Colonic mucosa (tissue), 4 donors: ENCODE results near the gene IFRD2. TPM values are rescaled to one million over a fixed set of nuclear protein-coding genes. Genes with fewer than 3 reads are reported as not detected.

Experiments
- DNase-seq: peaks from one replicate; pipeline ENCODE4 v3.0.0-alpha.2; 2020
- H3K27ac ChIP-seq: fragments of 200-600 bp; one replicate; pipeline ENCODE4 v1.8.0; 2021
- H3K27me3 ChIP-seq: fragments of 200-600 bp; one replicate; pipeline ENCODE4 v1.8.0; 2021
- H3K36me3 ChIP-seq: fragments of 200-600 bp; one replicate; pipeline ENCODE4 v1.8.0; 2021
- H3K4me1 ChIP-seq: fragments of 200-600 bp; one replicate; pipeline ENCODE4 v1.8.0; 2021; ENCODE audit warnings: mild to moderate bottlenecking
- H3K4me3 ChIP-seq: fragments of 200-600 bp; one replicate; pipeline ENCODE4 v1.8.0; 2021
- H3K9ac ChIP-seq, 2 donors: one replicate each; pipeline ENCODE4 v1.7.0; 2013; ENCODE audit warnings: control low read depth in 2 of 2, low read depth in 2 of 2, low read length in 2 of 2
- H3K9me3 ChIP-seq: fragments of 200-600 bp; one replicate; pipeline ENCODE4 v1.8.0; 2021
- CTCF ChIP-seq: fragments of 200-600 bp; IDR thresholded peaks from one replicate; pipeline ENCODE4 v1.8.0; 2022; ENCODE audit warnings: antibody characterized with exemption, mild to moderate bottlenecking
- intact Hi-C: fragments of 100-400 bp; cut with DNase I; formaldehyde crosslinking; loops from one replicate; pipeline ENCODE4 v1.14.1; 2022
- total RNA-seq, 2 donors: library from RNA; stranded (reverse); fragmentation: NEBNext Ultra II Directional in 1 of 2; extraction: Animal tissue kit (Norgen Biotek cat#: 25700) in 1 of 2; gene quantifications; one replicate each; pipeline ENCODE4 v1.2.1, GENCODE V29; 2021
- donor health status: healthy.
- donor health status: DM: no; HTN: no; CAD: no.
- donor health status: DM: no; HTN: no; CAD: no.

IFRD2 gene
- total RNA-seq, 2 donors from 2014 or later = 52.8 to 129 TPM

- Histone ChIP-seq H3K9me3 (no peaks in the 10 kb centered on the region), H3K4me1 (peaks cover 15% of the 10 kb centered on the region), H3K27ac (peak overlapping the region; percentile 22), H3K27me3 (no peaks in the 10 kb centered on the region), H3K9ac (peak overlapping the region in 1 of 2 donors; percentile 52), H3K4me3 (peak overlapping the region; percentile 4), H3K36me3 (no peaks in the 10 kb centered on the region)
- intact Hi-C loops = no loop called here
- no peak for DNase-seq
- TF ChIP-seq CTCF = no peak
Measured at GRCh38 chr3:50302095-50303012, 10.1 kb upstream of the IFRD2 start.

DNA sequence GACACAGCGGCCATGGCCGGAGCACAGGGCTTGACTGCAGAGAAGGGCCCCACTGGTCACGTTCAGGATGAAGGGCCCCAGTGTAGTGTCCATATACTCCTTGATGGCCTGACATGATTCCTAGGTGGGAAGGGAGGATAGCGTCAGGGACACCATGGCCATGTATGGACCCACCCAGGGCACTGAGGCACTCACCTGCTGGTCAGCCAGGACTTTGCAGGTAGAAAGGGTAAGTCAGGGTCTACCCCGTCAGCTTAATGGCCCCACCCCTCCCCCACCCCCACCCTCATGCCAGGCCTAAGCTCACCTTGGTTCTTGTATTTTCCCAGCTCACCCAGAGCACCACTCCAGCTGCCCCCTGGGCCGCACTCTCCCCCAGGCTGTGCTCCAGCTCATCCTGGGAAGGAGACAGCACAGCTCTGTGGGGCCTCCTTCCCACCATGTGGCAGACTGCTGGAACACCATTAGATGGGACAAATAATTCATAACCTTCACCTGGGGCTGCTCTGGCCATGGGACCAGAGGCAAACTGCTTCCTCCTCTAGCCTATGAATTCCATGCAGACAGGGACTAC is 8.5 kb upstream of the IFRD2 start:
- intact Hi-C loops = no loop called here
- Histone ChIP-seq H3K27me3 (no peaks in the 10 kb centered on the region), H3K4me3 (peak overlapping the region; percentile 47), H3K27ac (peak overlapping the region; percentile 91), H3K4me1 (peaks cover 15% of the 10 kb centered on the region), H3K9ac (peak overlapping the region; percentile 28 to 89), H3K9me3 (no peaks in the 10 kb centered on the region), H3K36me3 (no peaks in the 10 kb centered on the region)
- no peak for DNase-seq
- no peak for TF ChIP-seq CTCF

DNA sequence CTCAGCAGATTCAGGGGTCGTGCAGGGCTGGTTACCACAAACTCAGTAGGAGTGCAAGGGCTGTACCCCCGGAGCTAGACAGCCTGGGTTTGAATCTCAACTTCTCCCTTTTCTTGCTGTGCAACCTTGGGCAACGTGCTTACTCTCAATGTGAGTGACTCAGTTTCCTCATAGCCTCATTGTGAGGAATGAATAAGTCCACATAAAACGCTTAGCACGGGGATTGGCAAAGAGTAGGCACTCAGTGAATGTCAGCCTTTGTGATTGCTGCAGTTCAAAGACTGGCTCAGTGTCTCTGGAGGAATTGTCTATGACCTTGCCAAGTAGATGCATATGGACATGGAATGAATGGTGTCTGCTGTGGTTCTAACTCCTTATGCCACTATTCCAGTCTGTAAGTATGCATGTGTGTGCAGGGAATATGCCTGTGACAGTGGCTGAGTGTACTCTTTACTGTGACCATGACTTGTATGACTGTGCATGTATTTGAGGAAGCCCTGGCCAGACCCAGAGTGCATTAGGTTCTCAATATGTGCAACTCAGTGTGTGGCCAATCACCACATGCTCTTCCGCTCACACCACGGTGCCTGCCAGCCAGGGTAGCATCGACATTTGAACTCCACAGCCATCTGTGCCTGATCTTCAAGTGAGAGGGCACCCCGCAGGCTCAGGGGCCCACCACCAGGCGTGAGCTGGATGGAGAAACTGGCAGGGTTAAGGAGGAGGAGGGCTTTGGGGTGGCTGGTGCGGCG is 7.9 kb upstream of the IFRD2 start:
- intact Hi-C loops = no loop called here
- Histone ChIP-seq H3K9me3 (no peaks in the 10 kb centered on the region), H3K36me3 (no peaks in the 10 kb centered on the region), H3K27ac (peak overlapping the region; percentile 91), H3K9ac (peak overlapping the region; percentile 28 to 89), H3K4me3 (peak overlapping the region; percentile 47), H3K4me1 (peaks cover 15% of the 10 kb centered on the region), H3K27me3 (no peaks in the 10 kb centered on the region)
- peak; percentile 36 for DNase-seq
- TF ChIP-seq CTCF = no peak

DNA sequence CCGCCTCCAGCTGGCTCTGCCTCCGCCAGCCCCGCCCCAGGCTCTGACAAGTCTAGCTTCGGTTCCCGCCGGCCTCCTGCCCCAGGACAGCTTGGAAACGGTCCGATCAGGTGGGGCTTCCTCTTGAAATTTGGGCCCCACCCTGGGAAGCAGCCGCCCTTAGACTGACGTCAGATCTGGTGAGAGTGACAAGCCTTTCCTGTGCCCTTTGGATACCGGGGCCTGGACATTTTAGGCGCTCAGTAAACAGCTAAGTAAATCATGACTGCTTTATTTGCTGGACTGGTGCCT is 7.4 kb upstream of the IFRD2 start:
- H3K4me1 ChIP-seq = peaks cover 15% of the 10 kb centered on the region
- peak overlapping the region; percentile 47 for H3K4me3 ChIP-seq
- intact Hi-C loops = no loop called here
- DNase-seq = no peak
- TF ChIP-seq CTCF = no peak
- no peaks in the 10 kb centered on the region for H3K27me3 ChIP-seq
- no peaks in the 10 kb centered on the region for H3K36me3 ChIP-seq
- no peaks in the 10 kb centered on the region for H3K9me3 ChIP-seq
- peak overlapping the region; percentile 91 for H3K27ac ChIP-seq
- H3K9ac ChIP-seq = peak overlapping the region; percentile 5 to 89

- Histone ChIP-seq H3K27ac (peak within 1 kb of the TSS; percentile 91), H3K36me3 (no peaks in the 10 kb centered on the region), H3K4me3 (peak within 1 kb of the TSS; percentile 47), H3K9ac (peak within 1 kb of the TSS; percentile 91 to 97), H3K27me3 (no peaks in the 10 kb centered on the region), H3K4me1 (peaks cover 15% of the 10 kb centered on the region), H3K9me3 (no peaks in the 10 kb centered on the region)
- peak; percentile 100 for DNase-seq
- TF ChIP-seq CTCF = peak; percentile 25
- intact Hi-C loops = no loop called here
Measured at GRCh38 chr3:50298836-50299637, 6.8 kb upstream of the IFRD2 start, which contains the start of the genes HYAL3 and NAA80. Gene HYAL3, minus strand, starts transcription at chr3:50299405. Its CDS starts 3,803 bp downstream, at chr3:50295602. Gene NAA80, minus strand, starts transcription at chr3:50299405. Its CDS starts 1,942 bp downstream, at chr3:50297463.
